ENCODE data around the gene TRIM60. TPM values are rescaled to one million over a fixed set of nuclear protein-coding genes. Genes with fewer than 3 reads are reported as not detected.
"Not testable (repeated sequence)": the region's sequence is repeated elsewhere in the genome, so short reads cannot be mapped to it uniquely, and the experiment has no call there.

The TRIM60 gene
- total RNA-seq, 1 donor from 2014 or later = not detected

- peaks cover 2% of the 10 kb centered on the region for H3K27me3 Mint-ChIP-seq (ENCODE audit: low read depth)
- no peak for DNase-seq (ENCODE audit: low spot score)
- H3K4me1 Mint-ChIP-seq (ENCODE audit: low read depth) = no peaks in the 10 kb centered on the region
Observed at GRCh38 chr4:165010991-165011390, 20.8 kb upstream of the TRIM60 start.

GRCh38 chr4:165011403-165011802, 20.4 kb upstream of the TRIM60 start:
- H3K4me3 Mint-ChIP-seq (ENCODE audit: unreplicated experiment) = no peak overlapping the region
- no peak for DNase-seq (ENCODE audit: low spot score)
- H3K36me3 Mint-ChIP-seq (ENCODE audit: low read depth) = no peaks in the 10 kb centered on the region
- peaks cover 2% of the 10 kb centered on the region for H3K27me3 Mint-ChIP-seq (ENCODE audit: low read depth)
- no peaks in the 10 kb centered on the region for H3K4me1 Mint-ChIP-seq (ENCODE audit: low read depth)
- H3K9me3 Mint-ChIP-seq (ENCODE audit: low read depth) = no peaks in the 10 kb centered on the region
- no peak for TF ChIP-seq CTCF (IDR thresholded peaks at IDR 0.05)
- H3K27ac Mint-ChIP-seq (ENCODE audit: unreplicated experiment) = no peak overlapping the region

More at GRCh38 chr4:165010991-165011390, 20.8 kb upstream of the TRIM60 start:
- H3K27ac Mint-ChIP-seq (ENCODE audit: unreplicated experiment) = no peak overlapping the region
- TF ChIP-seq CTCF (IDR thresholded peaks at IDR 0.05) = no peak
- no peaks in the 10 kb centered on the region for H3K9me3 Mint-ChIP-seq (ENCODE audit: low read depth)
- H3K36me3 Mint-ChIP-seq (ENCODE audit: low read depth) = no peaks in the 10 kb centered on the region
- H3K4me3 Mint-ChIP-seq (ENCODE audit: unreplicated experiment) = no peak overlapping the region

DNA sequence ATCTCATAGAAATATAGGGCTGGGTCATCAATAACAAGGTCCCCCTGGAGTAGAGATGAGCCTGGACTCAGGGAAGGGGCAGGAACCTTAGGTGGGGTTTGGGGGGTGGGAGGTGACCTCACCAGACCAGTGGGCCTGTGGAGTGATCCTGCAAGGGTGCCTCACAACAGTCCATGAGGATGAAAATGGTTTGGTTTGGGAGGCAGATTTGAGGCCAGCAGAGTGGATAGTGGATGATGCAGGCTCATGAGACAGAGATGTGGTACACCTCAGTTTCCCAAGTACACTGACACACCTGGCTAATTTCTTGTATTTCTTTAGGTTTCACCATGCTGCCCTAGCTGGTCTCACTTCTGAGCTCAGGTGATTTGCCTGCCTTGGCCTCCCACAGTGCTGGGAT, 18.1 kb upstream of the TRIM60 start:
- H3K27ac Mint-ChIP-seq (ENCODE audit: unreplicated experiment) = no peak overlapping the region
- DNase-seq (ENCODE audit: low spot score) = no peak
- no peaks in the 10 kb centered on the region for H3K4me1 Mint-ChIP-seq (ENCODE audit: low read depth)
- no peaks in the 10 kb centered on the region for H3K9me3 Mint-ChIP-seq (ENCODE audit: low read depth)
- TF ChIP-seq CTCF (IDR thresholded peaks at IDR 0.05) = no peak
- H3K27me3 Mint-ChIP-seq (ENCODE audit: low read depth) = peaks cover 7% of the 10 kb centered on the region
- H3K4me3 Mint-ChIP-seq (ENCODE audit: unreplicated experiment) = no peak overlapping the region
- no peaks in the 10 kb centered on the region for H3K36me3 Mint-ChIP-seq (ENCODE audit: low read depth)

DNA sequence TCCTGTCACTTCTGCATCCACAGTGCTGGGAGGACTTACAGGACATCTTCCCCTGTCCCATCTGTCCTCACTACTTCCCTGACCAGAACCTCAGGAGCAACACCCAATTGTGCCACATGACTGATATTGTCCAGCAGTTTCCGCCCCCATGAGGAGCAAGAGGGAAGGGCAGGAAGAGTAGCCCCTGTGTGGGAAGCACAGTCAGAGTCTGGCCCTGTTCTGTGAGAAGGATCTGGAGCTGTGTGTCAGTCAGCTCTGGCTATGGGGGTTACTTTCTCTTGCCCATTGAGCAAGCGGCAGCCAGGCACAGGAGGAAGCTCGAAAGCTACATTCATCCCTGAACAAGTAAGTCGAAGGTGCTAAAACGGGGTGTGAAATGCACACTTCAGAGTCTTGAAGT, 14.8 kb upstream of the TRIM60 start:
- no peaks in the 10 kb centered on the region for H3K9me3 Mint-ChIP-seq (ENCODE audit: low read depth)
- H3K36me3 Mint-ChIP-seq (ENCODE audit: low read depth) = no peaks in the 10 kb centered on the region
- H3K27ac Mint-ChIP-seq (ENCODE audit: unreplicated experiment) = no peak overlapping the region
- peak; percentile 38 for TF ChIP-seq CTCF (IDR thresholded peaks at IDR 0.05)
- H3K27me3 Mint-ChIP-seq (ENCODE audit: low read depth) = peaks cover 8% of the 10 kb centered on the region
- H3K4me3 Mint-ChIP-seq (ENCODE audit: unreplicated experiment) = no peak overlapping the region
- H3K4me1 Mint-ChIP-seq (ENCODE audit: low read depth) = no peaks in the 10 kb centered on the region
- no peak for DNase-seq (ENCODE audit: low spot score)

DNA sequence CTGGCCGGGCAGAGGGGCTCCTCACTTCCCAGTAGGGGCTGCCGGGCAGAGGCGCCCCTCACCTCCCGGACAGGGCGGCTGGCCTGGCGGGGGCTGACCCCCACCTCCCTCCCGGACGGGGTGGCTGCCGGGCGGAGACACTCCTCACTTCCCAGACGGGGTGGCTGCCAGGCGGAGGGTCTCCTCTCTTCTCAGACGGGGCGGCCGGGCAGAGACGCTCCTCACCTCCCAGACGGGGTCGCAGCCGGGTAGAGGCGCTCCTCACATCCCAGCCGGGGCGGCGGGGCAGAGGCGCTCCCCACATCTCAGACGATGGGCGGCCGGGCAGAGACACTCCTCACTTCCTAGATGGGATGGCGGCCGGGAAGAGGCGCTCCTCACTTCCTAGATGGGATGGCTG, 11.8 kb upstream of the TRIM60 start:
- H3K27ac Mint-ChIP-seq (ENCODE audit: unreplicated experiment); H3K9me3 Mint-ChIP-seq (ENCODE audit: low read depth); DNase-seq (ENCODE audit: low spot score); H3K4me1 Mint-ChIP-seq (ENCODE audit: low read depth); H3K4me3 Mint-ChIP-seq (ENCODE audit: unreplicated experiment); H3K36me3 Mint-ChIP-seq (ENCODE audit: low read depth); H3K27me3 Mint-ChIP-seq (ENCODE audit: low read depth): not testable (repeated sequence)

- H3K27me3 Mint-ChIP-seq (ENCODE audit: low read depth); H3K9me3 Mint-ChIP-seq (ENCODE audit: low read depth); H3K36me3 Mint-ChIP-seq (ENCODE audit: low read depth); H3K4me3 Mint-ChIP-seq (ENCODE audit: unreplicated experiment); H3K4me1 Mint-ChIP-seq (ENCODE audit: low read depth); H3K27ac Mint-ChIP-seq (ENCODE audit: unreplicated experiment); DNase-seq (ENCODE audit: low spot score): not testable (repeated sequence)
Observed at GRCh38 chr4:165025782-165026181, 6.0 kb upstream of the TRIM60 start.
